ENCODE results near the gene CFAP100. TPM values are rescaled to one million over a fixed set of nuclear protein-coding genes. Genes with fewer than 3 reads are reported as not detected.

CFAP100 gene
- total RNA-seq, 2 donors from 2014 or later, result 0.44 to 0.66 TPM

GRCh38 chr3:126355777-126356372 is 38.8 kb upstream of the CFAP100 start:
- peaks cover 9% of the 10 kb centered on the region for H3K27me3 Mint-ChIP-seq (ENCODE audit: insufficient read depth)
- H3K27ac ChIP-seq (ENCODE audit: low read depth, low read length), result no peak overlapping the region
- WGBS, 2 experiments (ENCODE audit: insufficient coverage in 1 of 2, insufficient read length in 1 of 2), result 1 to 3% methylated on average over 13 to 32 of the region's 32 CpGs

DNA sequence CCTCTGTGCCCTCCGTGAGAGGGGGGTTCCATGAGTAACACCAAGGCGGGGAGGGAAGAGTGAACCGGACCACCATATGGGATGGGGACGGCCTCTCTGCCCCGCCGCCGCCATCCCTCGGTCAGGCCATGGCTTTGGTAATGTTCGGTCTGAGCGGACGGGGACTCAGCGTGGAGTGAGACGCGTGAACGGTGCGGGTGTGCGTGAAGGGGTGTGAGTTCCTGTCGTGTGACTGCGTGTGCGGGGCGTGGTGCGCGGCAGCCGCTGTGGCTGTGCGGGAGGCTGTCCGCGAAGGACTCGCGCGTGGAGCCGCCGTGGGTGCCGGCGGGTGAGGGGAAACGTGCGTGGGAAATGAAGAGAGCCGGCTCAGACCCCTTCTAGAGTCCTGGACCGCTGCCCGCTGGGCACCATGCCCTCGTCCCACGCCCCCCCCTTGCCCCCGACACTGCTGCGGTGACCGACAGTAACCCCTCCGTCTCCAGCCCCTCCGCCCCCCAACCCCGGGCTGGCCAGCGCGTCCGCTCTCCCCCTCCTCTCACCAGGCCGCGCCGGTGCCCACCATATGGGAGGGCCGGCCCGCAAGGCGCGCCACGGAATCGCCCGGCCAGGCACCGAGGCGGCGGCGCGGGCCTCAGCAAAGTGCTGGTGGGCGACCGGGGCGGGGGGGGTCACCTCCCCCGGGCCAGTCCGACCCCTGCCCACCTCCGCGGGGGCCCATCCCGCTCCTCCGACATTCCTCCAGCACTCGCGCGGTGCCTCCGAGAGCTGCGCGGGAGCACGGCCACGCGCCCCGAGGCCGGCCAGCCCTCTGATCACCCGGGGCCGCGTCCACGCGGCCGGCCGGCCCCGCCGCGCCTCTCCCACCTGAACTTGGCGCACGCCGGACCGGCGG is 38.1 kb upstream of the CFAP100 start:
- Mint-ChIP-seq H3K27me3 (ENCODE audit: insufficient read depth) (peaks cover 12% of the 10 kb centered on the region), H3K27ac (peak overlapping the region; percentile 92), H3K4me1 (peaks cover 20% of the 10 kb centered on the region), H3K9me3 (no peaks in the 10 kb centered on the region), H3K36me3 (ENCODE audit: low read depth) (peaks cover 3% of the 10 kb centered on the region), H3K4me3 (peak overlapping the region; percentile 81)
- TF ChIP-seq, protein P1, sequence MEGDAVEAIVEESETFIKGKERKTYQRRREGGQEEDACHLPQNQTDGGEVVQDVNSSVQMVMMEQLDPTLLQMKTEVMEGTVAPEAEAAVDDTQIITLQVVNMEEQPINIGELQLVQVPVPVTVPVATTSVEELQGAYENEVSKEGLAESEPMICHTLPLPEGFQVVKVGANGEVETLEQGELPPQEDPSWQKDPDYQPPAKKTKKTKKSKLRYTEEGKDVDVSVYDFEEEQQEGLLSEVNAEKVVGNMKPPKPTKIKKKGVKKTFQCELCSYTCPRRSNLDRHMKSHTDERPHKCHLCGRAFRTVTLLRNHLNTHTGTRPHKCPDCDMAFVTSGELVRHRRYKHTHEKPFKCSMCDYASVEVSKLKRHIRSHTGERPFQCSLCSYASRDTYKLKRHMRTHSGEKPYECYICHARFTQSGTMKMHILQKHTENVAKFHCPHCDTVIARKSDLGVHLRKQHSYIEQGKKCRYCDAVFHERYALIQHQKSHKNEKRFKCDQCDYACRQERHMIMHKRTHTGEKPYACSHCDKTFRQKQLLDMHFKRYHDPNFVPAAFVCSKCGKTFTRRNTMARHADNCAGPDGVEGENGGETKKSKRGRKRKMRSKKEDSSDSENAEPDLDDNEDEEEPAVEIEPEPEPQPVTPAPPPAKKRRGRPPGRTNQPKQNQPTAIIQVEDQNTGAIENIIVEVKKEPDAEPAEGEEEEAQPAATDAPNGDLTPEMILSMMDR (conservative IDR thresholded peaks at IDR 0.05), result no peak
- DNase-seq, result peak; percentile 63
- peak overlapping the region; percentile 82 for H3K4me3 ChIP-seq (ENCODE audit: low read length)
- H3K36me3 ChIP-seq (ENCODE audit: control insufficient read depth, insufficient read depth, low read length), result no peaks in the 10 kb centered on the region
- peak overlapping the region; percentile 38 for H3K9ac ChIP-seq (ENCODE audit: extremely low read depth, low read length, poor library complexity, severe bottlenecking)
- peaks cover 8% of the 10 kb centered on the region for H3K27me3 ChIP-seq (ENCODE audit: control insufficient read depth, insufficient read depth, low read length, poor library complexity, severe bottlenecking)
- peaks cover 8% of the 10 kb centered on the region for H3K4me1 ChIP-seq (ENCODE audit: control insufficient read depth, insufficient read depth, low read length)
- no peak overlapping the region for H3K27ac ChIP-seq (ENCODE audit: low read depth, low read length)
- 0 to 1% methylated on average over 7 to 100 of the region's 100 CpGs for WGBS, 2 experiments (ENCODE audit: insufficient coverage in 1 of 2, insufficient read length in 1 of 2)
- H3K9me3 ChIP-seq (ENCODE audit: control insufficient read depth, low read length), result no peaks in the 10 kb centered on the region

More at GRCh38 chr3:126355777-126356372, 38.8 kb upstream of the CFAP100 start:
- TF ChIP-seq, protein P1 (conservative IDR thresholded peaks at IDR 0.05), result no peak
- H3K27me3 ChIP-seq (ENCODE audit: control insufficient read depth, insufficient read depth, low read length, poor library complexity, severe bottlenecking), result peaks cover 8% of the 10 kb centered on the region
- Mint-ChIP-seq H3K4me3 (peak overlapping the region; percentile 81), H3K9me3 (no peaks in the 10 kb centered on the region), H3K4me1 (peaks cover 20% of the 10 kb centered on the region), H3K27ac (peak overlapping the region; percentile 92), H3K36me3 (ENCODE audit: low read depth) (peaks cover 4% of the 10 kb centered on the region)
- peaks cover 8% of the 10 kb centered on the region for H3K4me1 ChIP-seq (ENCODE audit: control insufficient read depth, insufficient read depth, low read length)
- H3K36me3 ChIP-seq (ENCODE audit: control insufficient read depth, insufficient read depth, low read length), result no peaks in the 10 kb centered on the region
- DNase-seq, result peak; percentile 97
- H3K4me3 ChIP-seq (ENCODE audit: low read length), result peak overlapping the region; percentile 82
- peak overlapping the region; percentile 38 for H3K9ac ChIP-seq (ENCODE audit: extremely low read depth, low read length, poor library complexity, severe bottlenecking)
- no peaks in the 10 kb centered on the region for H3K9me3 ChIP-seq (ENCODE audit: control insufficient read depth, low read length)

GRCh38 chr3:126357295-126358037 is 37.2 kb upstream of the CFAP100 start, which contains the start of gene KLF15:
Gene KLF15, minus strand, starts transcription at chr3:126357408. Its CDS starts 4,486 bp downstream, at chr3:126352922.
- Histone ChIP-seq H3K9ac (ENCODE audit: extremely low read depth, low read length, poor library complexity, severe bottlenecking) (peak within 1 kb of the TSS; percentile 44), H3K9me3 (ENCODE audit: control insufficient read depth, low read length) (no peaks in the 10 kb centered on the region), H3K27ac (ENCODE audit: low read depth, low read length) (no peak within 1 kb of the TSS), H3K27me3 (ENCODE audit: control insufficient read depth, insufficient read depth, low read length, poor library complexity, severe bottlenecking) (peaks cover 8% of the 10 kb centered on the region), H3K36me3 (ENCODE audit: control insufficient read depth, insufficient read depth, low read length) (no peaks in the 10 kb centered on the region), H3K4me3 (ENCODE audit: low read length) (peak within 1 kb of the TSS; percentile 83), H3K4me1 (ENCODE audit: control insufficient read depth, insufficient read depth, low read length) (peaks cover 8% of the 10 kb centered on the region)
- H3K4me1 Mint-ChIP-seq, result peaks cover 20% of the 10 kb centered on the region
- H3K4me3 Mint-ChIP-seq, result peak within 1 kb of the TSS; percentile 81
- TF ChIP-seq, protein P1 (conservative IDR thresholded peaks at IDR 0.05), result no peak
- H3K27ac Mint-ChIP-seq, result peak within 1 kb of the TSS; percentile 97
- H3K27me3 Mint-ChIP-seq (ENCODE audit: insufficient read depth), result peaks cover 14% of the 10 kb centered on the region
- WGBS, 2 experiments (ENCODE audit: insufficient coverage in 1 of 2, insufficient read length in 1 of 2), result 0 to 1% methylated on average over 23 to 86 of the region's 86 CpGs
- H3K36me3 Mint-ChIP-seq (ENCODE audit: low read depth), result no peaks in the 10 kb centered on the region
- DNase-seq, result peak; percentile 96
- H3K9me3 Mint-ChIP-seq, result no peaks in the 10 kb centered on the region
